Sigmoid colon (tissue), 4 donors: ENCODE measurements around the gene HAUS8.

Experiments used
- EP300 ChIP-seq, 4 donors: sonication (generic); formaldehyde crosslinking; IDR thresholded peaks; one replicate each; pipeline ENCODE4 v1.6.1; 2017; ENCODE audit warnings: antibody characterized with exemption in 4 of 4
- POLR2A ChIP-seq, 2 donors: fragments of 450-650 bp; IDR thresholded peaks; one replicate each; pipeline ENCODE4 v1.6.1; 2016; ENCODE audit warnings: antibody characterized with exemption in 2 of 2, mild to moderate bottlenecking in 2 of 2, moderate library complexity in 2 of 2
- TF ChIP-seq, protein P1 (sequence below), 4 experiments: fragments of 450-650 bp in 3 of 4; fragments of 200-600 bp in 1 of 4; IDR thresholded peaks; one replicate each; pipeline ENCODE4 v1.5.1; 2016 to 2019; ENCODE audit warnings: antibody characterized with exemption in 4 of 4, mild to moderate bottlenecking in 3 of 4, moderate library complexity in 2 of 4

GRCh38 chr19:17086834-17087233 lies 11.6 kb upstream of the HAUS8 start:
- TF ChIP-seq, protein P1, sequence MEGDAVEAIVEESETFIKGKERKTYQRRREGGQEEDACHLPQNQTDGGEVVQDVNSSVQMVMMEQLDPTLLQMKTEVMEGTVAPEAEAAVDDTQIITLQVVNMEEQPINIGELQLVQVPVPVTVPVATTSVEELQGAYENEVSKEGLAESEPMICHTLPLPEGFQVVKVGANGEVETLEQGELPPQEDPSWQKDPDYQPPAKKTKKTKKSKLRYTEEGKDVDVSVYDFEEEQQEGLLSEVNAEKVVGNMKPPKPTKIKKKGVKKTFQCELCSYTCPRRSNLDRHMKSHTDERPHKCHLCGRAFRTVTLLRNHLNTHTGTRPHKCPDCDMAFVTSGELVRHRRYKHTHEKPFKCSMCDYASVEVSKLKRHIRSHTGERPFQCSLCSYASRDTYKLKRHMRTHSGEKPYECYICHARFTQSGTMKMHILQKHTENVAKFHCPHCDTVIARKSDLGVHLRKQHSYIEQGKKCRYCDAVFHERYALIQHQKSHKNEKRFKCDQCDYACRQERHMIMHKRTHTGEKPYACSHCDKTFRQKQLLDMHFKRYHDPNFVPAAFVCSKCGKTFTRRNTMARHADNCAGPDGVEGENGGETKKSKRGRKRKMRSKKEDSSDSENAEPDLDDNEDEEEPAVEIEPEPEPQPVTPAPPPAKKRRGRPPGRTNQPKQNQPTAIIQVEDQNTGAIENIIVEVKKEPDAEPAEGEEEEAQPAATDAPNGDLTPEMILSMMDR (IDR thresholded peaks at IDR 0.05), result no peak
- TF ChIP-seq EP300 (IDR thresholded peaks at IDR 0.05), result no peak
- no peak for TF ChIP-seq POLR2A (IDR thresholded peaks at IDR 0.05)
